T-helper 1 cell treated with Interleukin-12 subunit alpha and Interleukin-12 subunit beta and Interleukin-4 antibody, amounts not matched to agents 30 ng/mL and 1 ng/mL, for 36 hours (primary cell): Measurements from ENCODE around the gene CD300LB. TPM values are rescaled to one million over a fixed set of nuclear protein-coding genes. Genes with fewer than 3 reads are reported as not detected.
"Not testable (repeated sequence)": the region's sequence is repeated elsewhere in the genome, so short reads cannot be mapped to it uniquely, and the experiment has no call there.

Source experiments
- intact Hi-C: fragments of 100-400 bp; cut with micrococcal nuclease; formaldehyde crosslinking; loops from one replicate; pipeline ENCODE4 v1.15.1; 2024
- total RNA-seq: library from RNA; stranded (reverse); gene quantifications from 2 replicates; pipeline ENCODE4 v1.2.3, GENCODE V29; 2022

CD300LB gene
- not detected in 2 replicates for total RNA-seq

DNA sequence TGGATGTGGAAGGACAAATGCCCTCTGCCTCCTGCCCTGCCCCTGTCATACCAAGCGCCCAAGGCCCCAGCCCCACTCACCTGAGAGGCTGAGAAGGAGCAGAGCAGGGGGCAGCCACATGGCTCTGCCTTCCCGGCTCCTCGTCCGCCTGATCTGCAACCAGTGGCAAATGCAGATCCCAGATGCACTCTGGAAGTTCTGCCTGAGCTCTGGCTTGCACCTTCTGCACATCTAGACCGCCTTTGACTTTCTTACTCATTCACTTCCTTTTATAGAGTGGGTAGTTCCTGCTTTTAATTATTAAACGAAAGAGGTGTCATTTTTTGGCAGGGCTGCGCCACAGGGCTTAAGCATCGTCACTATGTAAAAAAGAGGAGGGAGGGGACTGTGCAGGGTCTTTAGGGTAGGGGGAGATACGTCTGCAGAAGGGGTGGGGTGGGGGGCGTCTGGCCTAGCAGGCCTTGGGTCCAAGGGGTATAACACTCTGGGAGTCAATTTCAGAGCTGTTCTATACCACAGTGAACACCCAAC, at the start of gene CD300LB:
Gene CD300LB (minus strand): TSS at position 245 of the 531 bp plus-strand sequence. CDS start 125 bp downstream, at position 120.
- intact Hi-C loops = no loop called here

DNA sequence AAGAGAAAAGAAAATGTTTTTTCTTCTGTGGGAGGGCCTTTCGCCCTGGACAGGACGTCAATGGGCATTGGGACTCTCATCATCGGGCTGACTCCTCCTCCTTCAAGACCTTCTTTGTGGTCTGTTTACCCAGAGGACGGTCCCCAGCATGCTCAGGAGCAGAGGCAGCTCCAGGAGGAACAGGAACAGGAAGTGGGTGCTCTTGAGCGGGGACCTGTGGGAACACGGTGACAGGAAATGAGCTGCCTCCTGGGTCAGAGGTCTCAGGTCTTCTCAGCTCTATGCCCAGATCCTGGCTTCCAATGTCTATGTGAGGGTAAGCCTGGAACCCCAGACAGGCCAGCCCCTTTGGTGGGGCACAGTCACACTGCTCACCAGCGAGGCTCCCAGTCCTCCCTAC, 48.6 kb upstream of the CD300LB start:
- intact Hi-C loops = no loop called here

DNA sequence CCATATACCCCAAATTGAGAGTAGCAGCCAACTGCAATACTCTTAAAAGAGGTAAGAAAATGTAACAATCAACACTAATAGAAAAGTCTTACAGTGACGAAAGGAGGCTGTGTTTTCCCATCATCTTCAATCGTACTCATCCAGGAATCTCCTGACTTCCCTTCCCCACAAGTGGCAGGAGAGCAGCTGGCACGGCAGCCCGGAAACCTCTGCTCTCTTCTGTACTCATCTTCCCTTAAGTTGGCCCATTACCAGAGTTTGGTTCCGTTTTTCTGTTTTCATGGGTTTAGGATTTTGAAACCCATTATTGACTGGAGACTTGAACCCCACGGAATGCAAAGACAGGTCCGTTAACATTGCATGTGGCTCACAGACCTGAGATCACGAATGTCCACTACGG, 47.7 kb upstream of the CD300LB start:
- intact Hi-C loops = no loop called here

- intact Hi-C loops = no loop called here
Measured at GRCh38 chr17:74574489-74575142, 43.3 kb upstream of the CD300LB start.

- intact Hi-C loops = not testable (repeated sequence)
Measured at GRCh38 chr17:74573635-74574034, 42.4 kb upstream of the CD300LB start.

GRCh38 chr17:74573169-74573568, 41.9 kb upstream of the CD300LB start:
- intact Hi-C loops = no loop called here

GRCh38 chr17:74571621-74572270, 40.5 kb upstream of the CD300LB start:
- intact Hi-C loops = no loop called here

DNA sequence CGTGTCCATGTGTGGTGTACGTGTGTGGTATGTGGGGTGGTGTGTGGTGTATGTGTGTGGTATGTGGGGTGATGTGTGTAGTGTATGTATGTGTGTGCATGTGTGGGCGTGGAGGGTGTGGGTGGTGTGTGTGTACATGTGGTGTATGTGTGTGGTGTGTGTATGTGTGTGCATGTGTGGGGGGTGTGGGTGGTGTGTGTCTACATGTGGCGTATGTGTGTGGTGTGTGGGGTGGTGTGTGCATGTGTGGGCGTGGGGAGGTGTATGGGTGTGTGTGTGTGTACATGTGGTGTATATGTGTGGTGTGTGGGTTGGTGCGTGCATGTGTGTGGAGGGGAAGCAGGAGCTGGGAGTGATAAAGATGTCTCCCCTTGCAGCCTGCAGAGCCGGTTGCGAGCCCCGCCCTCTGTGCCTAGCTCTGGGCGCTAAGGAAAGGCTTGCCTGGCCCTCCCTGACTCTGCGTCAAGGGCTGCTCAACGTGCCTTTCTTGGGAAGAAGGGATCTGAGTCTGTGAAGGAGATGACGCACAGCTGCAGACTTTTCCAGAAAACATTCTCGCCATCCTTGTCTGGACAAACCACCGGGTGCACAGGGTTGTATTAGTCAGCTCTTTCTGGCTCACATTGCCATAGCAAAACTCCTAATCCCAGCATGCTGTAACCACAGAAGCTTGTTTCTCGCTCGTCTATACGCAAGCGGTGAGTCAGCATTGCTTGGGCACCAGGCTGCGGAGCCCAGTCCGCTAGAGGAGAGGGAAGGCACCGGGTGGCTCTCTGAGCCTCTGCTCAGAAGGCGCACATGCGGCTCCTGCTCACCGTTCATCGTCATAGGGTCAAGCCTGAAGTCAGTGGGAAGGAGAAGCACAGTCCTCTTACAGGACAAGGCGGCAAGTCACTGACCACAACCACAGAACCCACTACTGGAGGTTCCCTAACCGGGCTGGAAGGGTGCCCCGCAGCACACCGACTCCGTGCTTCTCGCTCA, 38.0 kb upstream of the CD300LB start:
- intact Hi-C loops = loop anchor here (5.0 kb wide), 1 partner anchor 293 kb away; no protein-coding TSS in a partner anchor

DNA sequence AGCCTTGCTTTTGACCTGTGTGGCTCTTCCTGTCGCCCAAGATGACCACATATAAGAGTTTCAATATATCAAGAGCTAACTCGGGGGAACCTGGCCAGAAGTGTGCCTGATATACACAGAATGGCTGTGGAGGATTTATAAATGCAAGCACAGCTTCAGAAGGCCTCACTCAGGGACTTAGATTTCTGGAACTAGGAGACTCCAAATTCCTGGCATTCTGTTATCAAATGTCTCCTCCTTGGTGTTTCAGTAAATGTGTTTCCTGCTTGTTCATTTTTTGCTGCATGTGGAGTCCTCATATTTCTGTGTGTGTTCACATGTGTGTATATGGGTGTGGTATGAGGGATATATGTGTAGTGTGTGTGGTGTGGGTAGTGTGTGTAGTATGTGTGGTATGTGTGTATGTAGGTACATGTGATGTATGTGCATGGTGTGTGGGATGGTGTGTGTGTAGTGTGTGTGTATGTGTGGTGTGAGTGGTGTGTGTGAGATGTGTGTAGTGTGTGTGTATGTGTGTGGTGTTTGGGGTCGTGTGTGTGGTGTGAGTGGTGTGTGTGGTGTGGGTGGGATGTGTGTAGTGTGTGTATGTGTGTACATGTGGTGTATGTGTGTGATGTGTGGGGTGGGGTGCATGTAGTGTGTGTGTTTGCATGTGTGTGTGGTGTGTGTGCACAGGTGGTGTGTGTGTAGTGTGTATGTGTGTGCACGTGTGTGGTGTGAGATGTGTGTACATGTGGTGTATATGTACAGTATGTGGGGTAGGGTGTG, 37.0 kb upstream of the CD300LB start:
- intact Hi-C loops = loop anchor here (5.0 kb wide), 1 partner anchor 294 kb away; no protein-coding TSS in a partner anchor

DNA sequence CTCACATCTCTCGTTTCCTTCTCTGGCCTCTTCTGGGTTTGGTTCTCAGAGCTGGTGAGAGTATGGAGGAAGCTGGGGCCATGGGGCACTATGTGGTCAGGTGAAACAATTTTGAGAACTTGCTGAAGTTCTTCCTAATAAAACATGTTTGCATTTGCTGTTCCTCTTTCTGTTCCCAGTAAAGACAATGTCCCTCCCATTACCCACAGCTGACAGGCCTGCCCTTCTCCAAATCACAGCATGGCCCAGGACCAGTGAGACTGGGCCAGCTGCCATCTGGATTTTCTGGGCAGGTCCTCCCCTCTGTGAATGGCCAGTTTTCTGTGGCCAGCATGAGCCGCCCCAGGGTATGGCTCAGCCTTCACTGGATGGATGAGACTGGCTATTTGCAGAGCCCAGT, 36.1 kb upstream of the CD300LB start, which contains the start of gene CD300H:
Gene CD300H (minus strand): TSS at position 113 of the 400 bp plus-strand sequence.
- intact Hi-C loops = loop anchor here (2.0 to 5.0 kb wide), 2 partner anchors 79 to 295 kb away; no protein-coding TSS in a partner anchor

GRCh38 chr17:74566132-74566753, 35.0 kb upstream of the CD300LB start:
- intact Hi-C loops = loop anchor here (1.0 to 5.0 kb wide), 3 partner anchors 81 to 296 kb away; partner anchors contain the start of gene RAB37

GRCh38 chr17:74565126-74565525, 33.9 kb upstream of the CD300LB start:
- intact Hi-C loops = loop anchor here (5.0 kb wide), 1 partner anchor 297 kb away; no protein-coding TSS in a partner anchor

- intact Hi-C loops = no loop called here
Measured at GRCh38 chr17:74563358-74563757, 32.1 kb upstream of the CD300LB start.

- intact Hi-C loops = no loop called here
Measured at GRCh38 chr17:74561586-74561985, 30.3 kb upstream of the CD300LB start.

DNA sequence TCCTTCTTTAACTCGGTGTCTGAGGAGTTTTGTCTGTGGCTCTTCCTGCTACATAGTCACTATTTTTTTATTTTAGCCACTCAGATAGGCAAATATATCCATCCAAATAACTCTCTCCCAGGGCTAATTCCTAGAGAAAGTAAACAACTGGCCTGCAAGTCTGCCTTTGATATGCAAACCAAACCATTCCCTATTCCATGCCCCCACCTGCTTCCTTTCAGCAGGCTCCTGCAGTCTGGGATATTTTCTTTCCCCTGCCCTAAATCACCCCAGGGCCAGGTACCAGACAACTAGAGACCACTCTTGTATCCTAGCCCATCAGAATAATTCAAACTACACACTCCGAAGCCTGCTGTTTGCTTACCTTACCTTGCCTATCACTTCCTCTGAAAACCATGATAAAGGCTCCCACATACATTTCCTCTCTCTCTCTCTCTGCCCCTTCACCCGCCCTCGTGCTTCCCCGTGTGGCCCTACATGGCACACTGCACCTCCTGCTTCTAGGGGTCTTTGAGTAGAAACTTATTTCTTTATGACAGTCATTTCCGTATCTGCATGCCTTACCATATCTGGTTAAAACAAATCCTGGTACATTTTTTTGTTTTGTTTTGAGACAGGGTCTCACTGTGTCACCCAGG, 27.7 kb upstream of the CD300LB start:
- intact Hi-C loops = no loop called here

- intact Hi-C loops = not testable (repeated sequence)
Measured at GRCh38 chr17:74558402-74558801, 27.1 kb upstream of the CD300LB start.

DNA sequence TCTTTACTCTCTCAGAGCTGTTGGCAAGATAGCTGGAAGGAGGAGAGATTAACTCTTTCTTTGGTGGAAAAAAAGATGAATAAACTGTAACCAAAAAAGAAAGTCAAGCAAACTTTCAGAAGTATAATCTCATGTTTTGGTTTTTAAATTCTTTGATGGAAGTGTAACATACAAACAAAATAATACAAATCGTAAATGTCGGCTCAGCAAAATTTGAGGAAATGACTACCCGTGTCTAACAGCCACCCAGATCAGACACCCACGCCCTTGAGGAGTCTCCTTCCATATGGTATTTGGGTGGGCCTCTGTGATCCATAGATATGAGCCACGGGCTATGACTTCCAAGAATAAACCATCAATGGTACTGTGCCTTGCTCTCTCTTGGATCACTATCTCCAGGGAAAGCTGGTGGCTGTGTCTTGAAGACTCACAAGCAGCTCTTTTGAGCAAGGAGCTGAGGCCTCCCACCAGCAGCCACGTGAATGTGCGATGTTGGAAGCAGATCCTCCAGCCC, 24.2 kb upstream of the CD300LB start:
- intact Hi-C loops = no loop called here

- intact Hi-C loops = no loop called here
Measured at GRCh38 chr17:74554909-74555308, 23.6 kb upstream of the CD300LB start.

GRCh38 chr17:74552037-74552436, 20.8 kb upstream of the CD300LB start:
- intact Hi-C loops = no loop called here
